HepG2 (cell line): Measurements from ENCODE around the gene SERPINB13. TPM values are rescaled to one million over a fixed set of nuclear protein-coding genes. Genes with fewer than 3 reads are reported as not detected.

Source experiments
- ATAC-seq: fragments of 200-7000 bp; cut with Tn5 transposase; 3 replicates; pipeline ENCODE4 v1.9.1; 2020; ENCODE audit warnings: mild to moderate bottlenecking, moderate library complexity
- BruUV-seq: library from RNA; stranded (reverse); fragments of 400-500 nt; replicated peaks from 2 replicates; lab custom pipeline; 2021; lab: Mats Ljungman, UMichigan
- CTCF ChIA-PET: fragments of 300-600 bp; formaldehyde crosslinking; extraction: SDS; loops from one replicate; lab custom pipeline; 2021; ENCODE audit warnings: low total read pairs, inconsistent platforms, low intra/inter-chr PET ratio; lab: Yijun Ruan, JAX
- POLR2A ChIA-PET: fragments of 350-600 bp; sonication (Branson Sonifier 250); formaldehyde crosslinking; loops from one replicate; lab custom pipeline; 2020; ENCODE audit warnings: antibody characterized with exemption, inconsistent platforms; lab: Yijun Ruan, JAX
- DNase-seq: peaks from one replicate; pipeline ENCODE4 v3.0.0-alpha.2; 2015; ENCODE audit warnings: low spot score
- FAIRE-seq: peaks from 3 replicates; lab custom pipeline; 2011; peaks lifted over from hg19 to GRCh38; lab: Jason Lieb, UNC
- H2AFZ ChIP-seq: one replicate; pipeline ENCODE4 v1.6.1; 2011; ENCODE audit warnings: low read length, inconsistent platforms
- H3K27ac ChIP-seq: fragments of 300-600 bp; 3 replicates; pipeline ENCODE4 v1.8.0; 2011; ENCODE audit warnings: mixed run types, mild to moderate bottlenecking, mixed read lengths, low read length, inconsistent platforms; ENCODE audit not compliant: insufficient read depth; ENCODE audit errors: extremely low read length
- H3K27me3 ChIP-seq, 2 experiments: fragments of 200-600 bp in 1 of 2; 2 replicates in 1 of 2; 3 replicates in 1 of 2; pipeline versions ENCODE4 v1.6.0 to v1.8.0; 2011; ENCODE audit warnings: low read length in 2 of 2, mild to moderate bottlenecking in 2 of 2, moderate library complexity in 2 of 2, inconsistent platforms in 1 of 2; ENCODE audit not compliant: insufficient read depth in 2 of 2, control insufficient read depth in 1 of 2
- H3K36me3 ChIP-seq, 2 experiments: fragments of 200-600 bp in 1 of 2; replicated peaks in 1 of 2; 2 replicates in 1 of 2; 3 replicates in 1 of 2; pipeline versions ENCODE4 v1.5.1 to v1.8.0; 2011; ENCODE audit warnings: low read length in 2 of 2, inconsistent platforms in 1 of 2; ENCODE audit not compliant: insufficient read depth in 2 of 2, control insufficient read depth in 1 of 2
- H3K4me1 ChIP-seq: 2 replicates; pipeline ENCODE4 v1.5.1; 2012; ENCODE audit warnings: low read length, inconsistent platforms; ENCODE audit not compliant: insufficient read depth
- H3K4me2 ChIP-seq: 2 replicates; pipeline ENCODE4 v1.6.0; 2011; ENCODE audit warnings: low read depth, low read length, inconsistent platforms
- H3K4me3 ChIP-seq, 3 experiments: fragments of 200-600 bp in 1 of 3; sonication (generic), shearing (Covaris generic) in 1 of 3; replicated peaks in 1 of 3; 2 replicates each; pipeline ENCODE4 v1.5.1; 2011 to 2016; ENCODE audit warnings: low read length in 3 of 3, inconsistent platforms in 2 of 3, low read depth in 2 of 3, mild to moderate bottlenecking in 2 of 3, control low read depth in 1 of 3, mixed read lengths in 1 of 3; ENCODE audit not compliant: insufficient read depth in 1 of 3
- H3K79me2 ChIP-seq: one replicate; pipeline ENCODE4 v1.6.1; 2011; ENCODE audit warnings: low read length, inconsistent platforms; ENCODE audit not compliant: insufficient read depth
- H3K9ac ChIP-seq: 2 replicates; pipeline ENCODE4 v1.6.0; 2011; ENCODE audit warnings: mild to moderate bottlenecking, low read depth, low read length, inconsistent platforms; ENCODE audit not compliant: insufficient read depth
- H3K9me3 ChIP-seq: 2 replicates; pipeline ENCODE4 v1.5.1; 2012; ENCODE audit warnings: mild to moderate bottlenecking, low read length
- H4K20me1 ChIP-seq: 2 replicates; pipeline ENCODE4 v1.6.0; 2011; ENCODE audit warnings: inconsistent platforms, mild to moderate bottlenecking, low read length, moderate library complexity; ENCODE audit not compliant: insufficient read depth
- CEBPB ChIP-seq: IDR thresholded peaks from 2 replicates; pipeline ENCODE4 v1.6.1; 2011; ENCODE audit warnings: low read depth, low read length, improper control_type of control experiment, borderline replicate concordance
- DMAP1 ChIP-seq: IDR thresholded peaks from 2 replicates; pipeline ENCODE4 v1.6.1; 2016
- DNMT1 ChIP-seq: sonication (generic); formaldehyde crosslinking; IDR thresholded peaks from 2 replicates; pipeline ENCODE4 v1.5.1; 2020; ENCODE audit warnings: mild to moderate bottlenecking, missing genetic modification reagents
- EZH2 ChIP-seq: conservative IDR thresholded peaks from 2 replicates; pipeline ENCODE4 v1.6.1; 2012; ENCODE audit warnings: mild to moderate bottlenecking, low read depth, low read length, moderate library complexity
- GATA4 ChIP-seq: sonication (generic); IDR thresholded peaks from 2 replicates; pipeline ENCODE4 v1.6.1; 2016; ENCODE audit warnings: antibody characterized with exemption, low read depth, borderline replicate concordance
- HNRNPUL1 ChIP-seq: fragments of 200-400 bp; formaldehyde crosslinking; IDR thresholded peaks from 2 replicates; pipeline ENCODE4 v1.6.1; 2017; ENCODE audit warnings: low read depth, mild to moderate bottlenecking, low read length, moderate library complexity
- JARID2 ChIP-seq: sonication (generic); formaldehyde crosslinking; IDR thresholded peaks from 2 replicates; pipeline ENCODE4 v1.8.1; 2023; ENCODE audit warnings: missing genetic modification reagents, inconsistent platforms; ENCODE audit not compliant: insufficient replicate concordance
- RAD21 ChIP-seq: fragments of 450-650 bp; formaldehyde crosslinking; IDR thresholded peaks from 2 replicates; pipeline ENCODE4 v1.5.0; 2020; ENCODE audit warnings: mild to moderate bottlenecking
- RBAK ChIP-seq: sonication (generic); formaldehyde crosslinking; IDR thresholded peaks from 2 replicates; pipeline ENCODE4 v1.5.1; 2020; ENCODE audit warnings: mild to moderate bottlenecking, missing genetic modification reagents
- SATB2 ChIP-seq: sonication (generic); formaldehyde crosslinking; IDR thresholded peaks from 2 replicates; pipeline ENCODE4 v1.5.0; 2020; ENCODE audit warnings: missing genetic modification reagents
- TGIF2 ChIP-seq: IDR thresholded peaks from 2 replicates; pipeline ENCODE4 v1.6.1; 2016; ENCODE audit warnings: control low read depth, missing compliant biosample characterization
- TMF1 ChIP-seq: sonication (generic); formaldehyde crosslinking; IDR thresholded peaks from 2 replicates; pipeline ENCODE4 v1.8.1; 2022; ENCODE audit warnings: low read depth, missing genetic modification reagents
- U2AF1 ChIP-seq: fragments of 200-400 bp; formaldehyde crosslinking; optimal IDR thresholded peaks from 2 replicates; pipeline ENCODE3; 2017; ENCODE audit warnings: mild to moderate bottlenecking, low read depth, low read length
- YEATS2 ChIP-seq: sonication (generic); formaldehyde crosslinking; IDR thresholded peaks from 2 replicates; pipeline ENCODE4 v1.4.0; 2020; ENCODE audit warnings: missing genetic modification reagents, borderline replicate concordance
- ZFP41 ChIP-seq: sonication (generic); formaldehyde crosslinking; IDR thresholded peaks from 2 replicates; pipeline ENCODE4 v1.4.0; 2020; ENCODE audit warnings: mild to moderate bottlenecking, missing genetic modification reagents, borderline replicate concordance
- ZNF335 ChIP-seq: sonication (generic); formaldehyde crosslinking; IDR thresholded peaks from 2 replicates; pipeline ENCODE4 v1.4.0; 2020; ENCODE audit warnings: missing genetic modification reagents
- whole genome bisulfite sequencing: methylation state at CpG from one replicate; pipeline ENCODE4 v1.1.6; 2017; ENCODE audit warnings: low lambda C conversion rate; 5-methylcytosine and 5-hydroxymethylcytosine counted together
- in situ Hi-C: cut with HindIII; loops from 2 replicates; pipeline ENCODE4 v1.10.0; 2017; ENCODE audit warnings: low pct_unique_long_range_greater_than_20kb; ENCODE audit not compliant: extremely low pct_ligation_motif_present
- intact Hi-C: fragments of 100-400 bp; cut with micrococcal nuclease; formaldehyde crosslinking; loops from one replicate; pipeline ENCODE4 v1.10.0; 2022; ENCODE audit not compliant: unreplicated experiment
- polyA plus RNA-seq, 8 experiments: library from polyadenylated mRNA; depleted of rRNA in 3 of 8; stranded (reverse) in 7 of 8; unstranded in 1 of 8; fragments of >200 nt; fragmentation: Illumina TruSeq in 4 of 8; extraction: Trizol in 4 of 8; gene quantifications; 2 replicates each; pipeline versions ENCODE4 v1.2.1 to v1.2.3, GENCODE V29; 2011 to 2016; ENCODE audit warnings: low read depth in 4 of 8, missing spikeins in 1 of 8, mixed read lengths in 1 of 8; ENCODE audit not compliant: insufficient read depth in 1 of 8
- total RNA-seq, 5 experiments: library from RNA; depleted of rRNA; stranded (reverse); fragments of >200 nt; fragmentation: Illumina TruSeq; extraction: Trizol; gene quantifications; 2 replicates each; pipeline ENCODE4 v1.2.3, GENCODE V29; 2016; ENCODE audit warnings: low read depth in 1 of 5
- TF ChIP-seq, protein P1 (sequence below): sonication (generic); formaldehyde crosslinking; IDR thresholded peaks from 2 replicates; pipeline ENCODE4 v1.8.0; 2022; ENCODE audit warnings: mild to moderate bottlenecking, missing genetic modification reagents, borderline replicate concordance
- TF ChIP-seq, protein P2 (sequence below): sonication (generic); formaldehyde crosslinking; conservative IDR thresholded peaks from 2 replicates; pipeline ENCODE4 v1.8.0; 2022; ENCODE audit warnings: low read depth, missing genetic modification reagents

The SERPINB13 gene
- total and polyA plus RNA-seq, 2 of the 13 experiments (the other 11 are each of a cell fraction or from before 2014, with no cell fraction given) = not detected

DNA sequence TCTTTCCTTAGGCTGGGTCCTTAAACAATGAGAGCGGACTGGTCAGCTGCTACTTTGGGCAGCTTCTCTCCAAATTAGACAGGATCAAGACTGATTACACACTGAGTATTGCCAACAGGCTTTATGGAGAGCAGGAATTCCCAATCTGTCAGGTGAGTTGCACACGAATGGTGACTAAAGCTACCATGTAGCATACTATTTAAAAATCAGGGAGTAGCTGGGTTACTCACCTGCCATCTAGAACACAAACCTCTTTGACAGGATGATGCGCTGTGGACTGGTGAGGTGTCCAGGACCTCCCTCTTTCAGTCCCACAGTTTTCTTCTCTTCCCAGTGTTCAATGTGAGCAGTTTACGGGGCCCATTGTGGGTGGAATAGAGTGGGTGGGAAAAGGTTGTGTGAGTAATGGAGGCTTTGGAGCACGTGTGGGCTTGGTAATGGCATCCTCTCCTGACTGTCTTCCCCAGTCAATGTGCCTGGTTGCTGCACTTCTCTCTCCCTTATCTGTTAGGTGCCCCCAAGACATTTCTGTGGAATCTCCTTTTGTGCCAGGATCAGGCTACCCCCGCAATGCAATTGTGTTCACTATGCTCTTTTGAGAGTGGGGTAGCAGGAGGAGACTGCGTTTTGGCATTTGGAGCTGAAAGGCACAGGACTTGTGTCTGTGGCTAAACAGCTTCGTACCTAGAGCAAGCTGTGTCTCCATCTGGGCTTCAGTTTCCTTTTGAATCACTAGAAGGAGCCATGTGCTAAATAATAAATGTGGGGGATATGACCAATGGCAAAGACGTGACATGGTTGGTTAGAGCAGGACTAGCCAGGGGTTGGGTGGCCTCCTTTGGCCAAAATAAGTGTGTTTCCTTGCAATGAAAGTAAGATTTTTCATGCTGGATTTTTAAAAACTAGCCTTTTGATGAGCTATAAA lies 27.3 kb upstream of the SERPINB13 start:
- no peak overlapping the region for H2AFZ ChIP-seq

DNA sequence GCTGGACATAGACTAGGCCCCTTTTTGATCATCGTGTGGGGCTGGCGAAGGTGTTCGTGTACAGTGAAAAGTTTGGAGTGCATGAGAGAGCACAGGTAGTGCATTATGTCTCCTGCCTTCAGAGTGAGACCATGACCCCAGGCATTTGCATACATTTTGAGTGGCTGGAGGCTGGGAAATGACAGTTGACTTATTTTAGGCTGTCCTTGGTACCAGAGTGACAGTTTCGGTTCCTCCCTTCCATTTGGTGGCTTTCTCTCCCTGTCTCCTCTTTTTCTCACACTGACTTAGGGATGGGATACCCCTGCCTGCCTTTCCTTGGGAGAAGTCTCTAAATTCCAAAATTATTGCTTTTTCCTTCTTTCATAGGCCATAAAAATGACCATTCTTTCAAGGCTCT lies 24.9 kb upstream of the SERPINB13 start:
- H3K27me3 ChIP-seq = no peaks in the 10 kb centered on the region
- BruUV-seq = no TSS peak
- no peaks in the 10 kb centered on the region for H4K20me1 ChIP-seq
- WGBS = 41% methylated on average over 4 of the region's 4 CpGs
- no peaks in the 10 kb centered on the region for H3K9me3 ChIP-seq
- no peaks in the 10 kb centered on the region for H3K4me1 ChIP-seq
- H3K27ac ChIP-seq = no peak overlapping the region
- ChIA-PET POLR2A (no interaction called here), CTCF (no interaction called here)
- no peak overlapping the region for H2AFZ ChIP-seq
- H3K4me3 ChIP-seq = no peak overlapping the region
- no peak for DNase-seq
- H3K79me2 ChIP-seq = no peaks in the 10 kb centered on the region
- FAIRE-seq = no peak
- in situ Hi-C loops (no loop called here), intact Hi-C loops (no loop called here)
- H3K9ac ChIP-seq = no peak overlapping the region
- no peak for ATAC-seq
- no peaks in the 10 kb centered on the region for H3K36me3 ChIP-seq
- H3K4me2 ChIP-seq = no peak overlapping the region
- TF ChIP-seq EZH2 (no peak), DMAP1 (CRISPR knock-in tag) (no peak), CEBPB (no peak), TGIF2 (CRISPR knock-in tag) (no peak), ZFP41 (no peak), RAD21 (CRISPR knock-in tag) (no peak), GATA4 (no peak), ZNF335 (CRISPR knock-in tag) (no peak), HNRNPUL1 (no peak), U2AF1 (no peak)
- TF ChIP-seq, protein P1, sequence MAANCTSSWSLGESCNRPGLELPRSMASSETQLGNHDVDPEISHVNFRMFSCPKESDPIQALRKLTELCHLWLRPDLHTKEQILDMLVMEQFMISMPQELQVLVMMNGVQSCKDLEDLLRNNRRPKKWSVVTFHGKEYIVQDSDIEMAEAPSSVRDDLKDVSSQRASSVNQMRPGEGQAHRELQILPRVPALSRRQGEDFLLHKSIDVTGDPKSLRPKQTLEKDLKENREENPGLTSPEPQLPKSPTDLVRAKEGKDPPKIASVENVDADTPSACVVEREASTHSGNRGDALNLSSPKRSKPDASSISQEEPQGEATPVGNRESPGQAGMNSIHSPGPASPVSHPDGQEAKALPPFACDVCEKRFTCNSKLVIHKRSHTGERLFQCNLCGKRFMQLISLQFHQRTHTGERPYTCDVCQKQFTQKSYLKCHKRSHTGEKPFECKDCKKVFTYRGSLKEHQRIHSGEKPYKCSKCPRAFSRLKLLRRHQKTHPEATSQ (CRISPR knock-in tag) = no peak

More for the DNA sequence above, 27.3 kb upstream of the SERPINB13 start:
- H3K27me3 ChIP-seq = no peaks in the 10 kb centered on the region
- H3K9me3 ChIP-seq = no peaks in the 10 kb centered on the region
- FAIRE-seq (no peak), ATAC-seq (no peak), DNase-seq (no peak)
- in situ Hi-C loops = no loop called here
- H3K79me2 ChIP-seq = no peaks in the 10 kb centered on the region
- H4K20me1 ChIP-seq = no peaks in the 10 kb centered on the region
- BruUV-seq = no TSS peak
- TF ChIP-seq RBAK (CRISPR knock-in tag) = no peak
- TF ChIP-seq JARID2 = no peak
- TF ChIP-seq DNMT1 = no peak
- TF ChIP-seq SATB2 (CRISPR knock-in tag) = no peak
- TF ChIP-seq, protein P2, sequence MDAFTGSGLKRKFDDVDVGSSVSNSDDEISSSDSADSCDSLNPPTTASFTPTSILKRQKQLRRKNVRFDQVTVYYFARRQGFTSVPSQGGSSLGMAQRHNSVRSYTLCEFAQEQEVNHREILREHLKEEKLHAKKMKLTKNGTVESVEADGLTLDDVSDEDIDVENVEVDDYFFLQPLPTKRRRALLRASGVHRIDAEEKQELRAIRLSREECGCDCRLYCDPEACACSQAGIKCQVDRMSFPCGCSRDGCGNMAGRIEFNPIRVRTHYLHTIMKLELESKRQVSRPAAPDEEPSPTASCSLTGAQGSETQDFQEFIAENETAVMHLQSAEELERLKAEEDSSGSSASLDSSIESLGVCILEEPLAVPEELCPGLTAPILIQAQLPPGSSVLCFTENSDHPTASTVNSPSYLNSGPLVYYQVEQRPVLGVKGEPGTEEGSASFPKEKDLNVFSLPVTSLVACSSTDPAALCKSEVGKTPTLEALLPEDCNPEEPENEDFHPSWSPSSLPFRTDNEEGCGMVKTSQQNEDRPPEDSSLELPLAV = no peak
- TF ChIP-seq TMF1 (CRISPR knock-in tag) = no peak
- no peak for TF ChIP-seq YEATS2
- TF ChIP-seq, all 625 proteins: peak for 0
- intact Hi-C loops = no loop called here
- H3K9ac ChIP-seq = no peak overlapping the region
- CTCF ChIA-PET = no interaction called here
- POLR2A ChIA-PET = no interaction called here
- H3K36me3 ChIP-seq = no peaks in the 10 kb centered on the region
- H3K4me2 ChIP-seq = no peak overlapping the region
- WGBS = 16% methylated on average over 8 of the region's 9 CpGs
- H3K4me1 ChIP-seq = no peaks in the 10 kb centered on the region
- H3K4me3 ChIP-seq = no peak overlapping the region
- no peak overlapping the region for H3K27ac ChIP-seq
